ENCODE data around the gene REP15. TPM values are rescaled to one million over a fixed set of nuclear protein-coding genes. Genes with fewer than 3 reads are reported as not detected.

Gene REP15
- polyA plus RNA-seq, 1 donor = 2.7 TPM

Other genes with a start within 250 kb of the REP15 start
- 0.60 TPM for gene SMCO2, start 249.7 kb upstream of the REP15 start, polyA plus RNA-seq (ENCODE audit: insufficient read length)
- gene PPFIBP1, start 172.2 kb upstream of the REP15 start, polyA plus RNA-seq (ENCODE audit: insufficient read length) = 137 TPM
- gene MRPS35, start 14.4 kb downstream of the REP15 start, polyA plus RNA-seq (ENCODE audit: insufficient read length) = 79.3 TPM
- 47.6 TPM for gene KLHL42, start 83.8 kb downstream of the REP15 start, polyA plus RNA-seq (ENCODE audit: insufficient read length)
- 0.95 TPM for gene MANSC4, start 83.8 kb downstream of the REP15 start, polyA plus RNA-seq (ENCODE audit: insufficient read length)